Esophagus squamous epithelium (tissue), 5 donors: Measurements from ENCODE around the gene ASTN1. TPM values are rescaled to one million over a fixed set of nuclear protein-coding genes. Genes with fewer than 3 reads are reported as not detected.

ENCODE experiments used
- DNase-seq: peaks from one replicate; lab custom pipeline; 2025; lab: John Stamatoyannopoulos, UW
- H3K27ac ChIP-seq, 4 donors: fragments of 200-600 bp; sonication (generic); one replicate each; pipeline ENCODE4 v1.5.1; 2016 to 2019; ENCODE audit warnings: mild to moderate bottlenecking in 1 of 4
- H3K27me3 ChIP-seq, 4 donors: fragments of 200-600 bp; sonication (generic); 1 replicate in 3 of 4; 2 replicates in 1 of 4; pipeline versions ENCODE4 v1.5.1 to v1.6.0; 2017 to 2021; ENCODE audit warnings: antibody characterized with exemption in 1 of 4
- H3K36me3 ChIP-seq, 3 donors: fragments of 200-600 bp; sonication (generic); one replicate each; pipeline ENCODE4 v1.5.1; 2016 to 2019
- H3K4me1 ChIP-seq, 3 donors: fragments of 200-600 bp; sonication (generic); one replicate each; pipeline ENCODE4 v1.5.1; 2017 to 2019
- H3K4me3 ChIP-seq, 4 donors: fragments of 200-600 bp; sonication (generic); 1 replicate in 3 of 4; 2 replicates in 1 of 4; pipeline ENCODE4 v1.5.1; 2016 to 2019; ENCODE audit warnings: mild to moderate bottlenecking in 2 of 4, moderate library complexity in 1 of 4
- H3K9me3 ChIP-seq, 3 donors: fragments of 200-600 bp; sonication (generic); one replicate each; pipeline ENCODE4 v1.5.1; 2016 to 2019
- CTCF ChIP-seq, 6 experiments: fragments of 450-650 bp in 4 of 6; fragments of 200-600 bp in 2 of 6; sonication (generic) in 2 of 6; IDR thresholded peaks; one replicate each; pipeline ENCODE4 v1.5.1; 2016 to 2019; ENCODE audit warnings: antibody characterized with exemption in 6 of 6, mild to moderate bottlenecking in 4 of 6, moderate library complexity in 4 of 6
- POLR2A ChIP-seq, 4 donors: fragments of 450-650 bp; IDR thresholded peaks; one replicate each; pipeline ENCODE4 v1.6.1; 2017; ENCODE audit warnings: antibody characterized with exemption in 4 of 4, mild to moderate bottlenecking in 4 of 4, moderate library complexity in 3 of 4
- WGBS, 2 donors: methylation state at CpG; one replicate each; pipeline ENCODE4 v1.1.5; 2018; 5-methylcytosine and 5-hydroxymethylcytosine counted together
- intact Hi-C: fragments of 100-400 bp; cut with DNase I; formaldehyde crosslinking; loops from one replicate; pipeline ENCODE4 v1.15.0; 2022
- total RNA-seq, 4 donors: library from RNA; depleted of rRNA; stranded (reverse); fragments of >200 nt; gene quantifications; one replicate each; pipeline ENCODE4 v1.1.0, GENCODE V29; 2016
- donor health status: DM: yes; HTN: yes; CAD: no.

ASTN1 gene
- total RNA-seq, 4 donors from 2014 or later, result under 0.01 TPM; not detected in 3

- peaks cover 0 to 11% (median 3%) of the 10 kb centered on the region in 3 donors for H3K4me1 ChIP-seq
- H3K4me3 ChIP-seq, result no peak overlapping the region
- no peak overlapping the region for H3K27ac ChIP-seq
- no peak for DNase-seq
- peaks cover 0 to 33% (median 0%) of the 10 kb centered on the region in 4 donors for H3K27me3 ChIP-seq
- intact Hi-C loops, result loop anchor here (5.0 kb wide), 1 partner anchor 762 kb away; no protein-coding TSS in a partner anchor
- 58 to 74% methylated on average over 5 of the region's 5 CpGs for WGBS, 2 donors
- no peaks in the 10 kb centered on the region for H3K9me3 ChIP-seq
- H3K36me3 ChIP-seq, result no peaks in the 10 kb centered on the region
- TF ChIP-seq CTCF (IDR thresholded peaks at IDR 0.05), result peak in 4 of 6 experiments; percentile 26 to 62 (median 39)
- TF ChIP-seq POLR2A (IDR thresholded peaks at IDR 0.05), result no peak
These were observed 20.7 kb upstream of the ASTN1 start for GRCh38 chr1:177185209-177185608.

GRCh38 chr1:177183836-177184235, 19.3 kb upstream of the ASTN1 start:
- intact Hi-C loops, result no loop called here
- TF ChIP-seq POLR2A (IDR thresholded peaks at IDR 0.05), result no peak
- TF ChIP-seq CTCF (IDR thresholded peaks at IDR 0.05), result no peak
- H3K4me3 ChIP-seq, result no peak overlapping the region
- no peaks in the 10 kb centered on the region for H3K9me3 ChIP-seq
- no peak overlapping the region for H3K27ac ChIP-seq
- H3K36me3 ChIP-seq, result no peaks in the 10 kb centered on the region
- peaks cover 0 to 11% (median 3%) of the 10 kb centered on the region in 3 donors for H3K4me1 ChIP-seq
- no peak for DNase-seq
- H3K27me3 ChIP-seq, result peaks cover 0 to 44% (median 0%) of the 10 kb centered on the region in 4 donors
- 54 to 62% methylated on average over 2 of the region's 2 CpGs for WGBS, 2 donors

GRCh38 chr1:177181631-177182291, 17.2 kb upstream of the ASTN1 start:
- Histone ChIP-seq H3K4me3 (peak overlapping the region in 2 of 4 donors; percentile 6 to 50), H3K4me1 (peaks cover 0 to 11% (median 3%) of the 10 kb centered on the region in 3 donors), H3K9me3 (no peaks in the 10 kb centered on the region), H3K27me3 (peaks cover 0 to 62% (median 0%) of the 10 kb centered on the region in 4 donors), H3K36me3 (no peaks in the 10 kb centered on the region), H3K27ac (no peak overlapping the region)
- TF ChIP-seq CTCF (IDR thresholded peaks at IDR 0.05) (peak in 5 of 6 experiments; percentile 45 to 62 (median 56)), POLR2A (IDR thresholded peaks at IDR 0.05) (no peak)
- no peak for DNase-seq
- intact Hi-C loops, result no loop called here
- 0 to 10% methylated on average over 2 to 7 of the region's 32 CpGs for WGBS, 2 donors

GRCh38 chr1:177181280-177181630, 16.7 kb upstream of the ASTN1 start:
- 8 to 9% methylated on average over 9 to 11 of the region's 13 CpGs for WGBS, 2 donors
- Histone ChIP-seq H3K27ac (no peak overlapping the region), H3K36me3 (no peaks in the 10 kb centered on the region), H3K4me3 (peak overlapping the region in 2 of 4 donors; percentile 6 to 50), H3K27me3 (peaks cover 0 to 66% (median 0%) of the 10 kb centered on the region in 4 donors), H3K4me1 (peaks cover 0 to 11% (median 3%) of the 10 kb centered on the region in 3 donors), H3K9me3 (no peaks in the 10 kb centered on the region)
- intact Hi-C loops, result no loop called here
- TF ChIP-seq POLR2A (IDR thresholded peaks at IDR 0.05) (no peak), CTCF (IDR thresholded peaks at IDR 0.05) (no peak)
- DNase-seq, result no peak

GRCh38 chr1:177174921-177175634, 10.6 kb upstream of the ASTN1 start:
- intact Hi-C loops, result loop anchor here (10.0 kb wide), 1 partner anchor 280 kb away; no protein-coding TSS in a partner anchor
- H3K4me3 ChIP-seq, result no peak overlapping the region
- DNase-seq, result no peak
- H3K4me1 ChIP-seq, result peaks cover 0 to 13% (median 4%) of the 10 kb centered on the region in 3 donors
- no peaks in the 10 kb centered on the region for H3K9me3 ChIP-seq
- H3K27me3 ChIP-seq, result peaks cover 0 to 88% (median 2%) of the 10 kb centered on the region in 4 donors
- no peak for TF ChIP-seq CTCF (IDR thresholded peaks at IDR 0.05)
- TF ChIP-seq POLR2A (IDR thresholded peaks at IDR 0.05), result no peak
- H3K36me3 ChIP-seq, result no peaks in the 10 kb centered on the region
- no peak overlapping the region for H3K27ac ChIP-seq
- WGBS, 2 donors, result 57 to 66% methylated on average over 4 to 6 of the region's 6 CpGs
